Measurements from ENCODE around the gene HOXD11.

- TF ChIP-seq EP300 (conservative IDR thresholded peaks at IDR 0.05; ENCODE audit: poor library complexity, severe bottlenecking) (no peak), CTCF (IDR thresholded peaks at IDR 0.05; ENCODE audit: poor library complexity, severe bottlenecking) (peak; percentile 39)
These were observed 13.8 kb upstream of the HOXD11 start for GRCh38 chr2:176093145-176093897.
